GM21360 (cell line): ENCODE measurements around the gene OPRL1.

Experiments used
- ATAC-seq: cut with Tn5 transposase; IDR thresholded peaks from one replicate; pipeline ENCODE4 v1.9.1; 2021; ENCODE audit warnings: mild to moderate bottlenecking, moderate library complexity; ENCODE audit not compliant: unreplicated experiment

OPRL1 gene

DNA sequence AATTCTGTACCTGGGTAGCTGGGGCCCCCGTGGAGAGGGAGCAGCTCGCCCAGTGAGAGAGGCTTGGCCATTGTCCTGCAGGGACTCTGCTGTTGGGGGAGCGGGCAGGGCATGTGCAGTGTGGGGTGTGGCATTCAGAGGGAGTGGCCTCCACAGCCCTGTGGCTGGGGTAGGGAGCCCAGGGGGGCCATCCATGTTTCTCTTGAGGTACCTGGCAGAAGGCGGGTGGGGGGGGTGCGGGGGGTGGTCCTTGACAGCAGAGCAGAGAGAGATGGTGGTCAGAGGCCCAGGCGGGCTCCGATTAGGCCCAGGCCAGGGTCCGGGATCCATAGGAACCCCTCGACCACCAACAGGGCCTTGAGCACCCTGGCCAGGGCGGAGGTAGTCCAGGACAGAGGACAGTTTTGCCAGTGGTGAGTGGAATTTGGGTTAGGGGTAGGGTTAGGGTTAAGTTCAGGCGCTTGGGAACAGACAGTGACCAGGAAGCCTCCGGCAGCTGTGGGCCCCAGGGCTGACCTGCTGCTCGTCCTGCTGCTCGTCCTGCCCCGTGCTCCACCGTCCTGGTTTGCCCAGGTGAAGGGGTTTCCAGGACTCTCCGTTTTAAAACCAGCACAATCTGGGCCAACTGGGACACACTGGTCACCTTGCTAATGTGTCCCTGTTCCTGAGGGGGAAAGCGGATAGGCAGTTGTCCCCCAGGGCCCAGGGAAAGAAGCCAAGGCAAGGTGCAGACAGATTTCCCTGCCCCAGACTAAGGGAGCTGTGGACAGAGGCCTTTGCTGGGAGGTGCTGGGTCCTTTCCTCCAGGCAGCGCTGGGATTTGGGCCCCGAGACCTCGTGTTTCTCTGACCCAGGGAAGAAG lies 59.5 kb downstream of the OPRL1 start:
- ATAC-seq = no peak

DNA sequence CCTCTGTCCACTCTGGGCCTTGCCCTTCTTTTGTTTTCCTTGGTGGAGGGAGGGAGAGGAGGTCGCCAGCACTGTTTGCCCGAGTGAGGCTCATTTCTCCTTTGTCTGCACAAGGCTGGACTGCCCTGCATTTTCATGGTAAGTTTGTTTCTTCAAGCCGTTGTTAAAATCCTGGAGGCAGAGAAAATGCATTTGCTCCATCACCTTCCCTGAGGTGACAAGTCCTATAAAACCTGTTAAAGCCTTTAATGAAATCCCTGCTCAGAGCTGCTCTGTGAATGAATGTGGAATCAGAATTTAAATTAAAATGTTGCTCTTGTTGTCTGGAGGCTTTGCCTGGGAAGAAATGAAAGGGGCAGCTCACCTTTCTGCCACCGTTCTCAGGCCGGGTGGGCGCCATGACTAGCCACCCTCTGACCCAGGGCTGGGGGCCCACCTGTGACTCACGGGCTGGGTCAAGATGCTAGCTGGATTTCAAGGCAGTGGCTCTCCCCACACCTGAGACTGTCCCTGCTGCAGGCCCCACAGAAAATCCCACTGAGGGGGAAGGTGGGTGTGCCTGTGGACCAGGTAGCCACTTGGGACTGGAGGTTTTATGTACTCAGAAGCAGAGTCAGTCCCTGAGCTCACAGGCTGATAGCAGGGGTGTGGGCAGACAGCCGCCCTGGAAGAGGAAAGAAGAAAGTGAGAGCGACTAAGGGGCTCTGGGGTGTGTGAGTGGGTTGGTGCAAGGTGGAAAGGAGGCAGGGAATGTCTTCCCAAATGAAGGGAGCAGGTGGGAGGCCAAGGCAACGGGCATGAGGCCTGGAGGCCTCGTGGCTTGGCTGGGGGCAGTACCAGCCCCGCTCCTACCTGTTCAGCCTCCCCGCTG lies 60.4 kb downstream of the OPRL1 start:
- no peak for ATAC-seq

DNA sequence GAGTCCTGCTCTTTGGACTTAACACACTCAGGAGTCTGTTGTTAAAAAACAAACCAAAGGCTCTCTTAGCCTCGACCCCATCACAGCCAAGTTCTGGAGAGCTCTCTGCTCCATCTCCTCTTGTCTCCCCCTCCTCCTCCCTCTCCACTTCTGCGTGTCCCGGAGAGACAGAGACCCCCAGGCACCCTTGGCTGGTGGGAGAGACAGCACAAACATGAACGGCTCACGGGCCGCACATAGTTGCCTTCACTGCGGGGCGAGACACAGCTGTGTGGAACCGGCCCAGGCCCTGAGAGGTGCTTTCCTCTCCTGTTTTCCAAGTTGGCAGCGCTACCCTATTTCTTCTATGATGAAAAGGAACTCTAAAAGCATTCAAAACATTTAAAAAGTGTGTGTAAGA lies 61.1 kb downstream of the OPRL1 start:
- ATAC-seq = no peak

GRCh38 chr20:64142590-64142989 lies 62.7 kb downstream of the OPRL1 start:
- ATAC-seq = no peak

DNA sequence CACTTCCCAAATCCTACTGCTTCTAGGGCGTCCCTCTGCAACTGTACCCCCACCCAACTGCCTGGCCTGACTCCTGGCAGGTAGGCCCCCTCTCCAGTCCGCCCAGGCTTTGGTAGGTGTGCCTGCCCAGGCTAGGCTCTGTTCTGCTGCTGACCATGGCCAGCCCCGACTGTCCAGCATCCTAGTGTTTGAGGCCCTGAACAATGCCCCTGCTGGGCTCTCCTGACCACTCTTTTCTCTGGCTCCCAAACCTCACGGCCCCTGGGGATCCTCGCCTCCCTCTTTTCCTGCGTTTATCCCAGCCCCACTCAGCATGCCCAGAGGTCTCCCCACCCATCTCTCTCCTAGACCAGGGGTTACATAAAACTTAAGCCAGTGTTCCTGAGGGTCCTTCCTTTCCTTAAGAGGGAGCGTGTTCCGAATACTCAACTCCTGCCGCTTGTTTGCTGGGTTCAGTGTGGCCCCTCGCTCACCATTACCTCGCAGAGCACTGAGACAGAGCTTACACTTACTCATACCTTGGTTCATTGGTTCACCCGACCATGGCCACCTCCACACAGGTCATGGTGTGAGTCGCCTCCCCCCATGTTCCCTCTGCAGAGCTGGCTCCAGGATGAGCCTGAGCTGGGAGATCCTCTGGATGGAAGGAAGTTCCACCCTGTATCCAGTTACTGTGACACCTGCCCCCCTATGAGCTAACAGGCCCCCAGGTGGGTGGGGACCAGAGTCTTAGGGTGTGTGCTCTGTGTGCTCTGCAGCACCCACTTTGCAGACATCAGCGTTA lies 63.3 kb downstream of the OPRL1 start:
- ATAC-seq = no peak

GRCh38 chr20:64144144-64144912 lies 64.4 kb downstream of the OPRL1 start:
- ATAC-seq = no peak

DNA sequence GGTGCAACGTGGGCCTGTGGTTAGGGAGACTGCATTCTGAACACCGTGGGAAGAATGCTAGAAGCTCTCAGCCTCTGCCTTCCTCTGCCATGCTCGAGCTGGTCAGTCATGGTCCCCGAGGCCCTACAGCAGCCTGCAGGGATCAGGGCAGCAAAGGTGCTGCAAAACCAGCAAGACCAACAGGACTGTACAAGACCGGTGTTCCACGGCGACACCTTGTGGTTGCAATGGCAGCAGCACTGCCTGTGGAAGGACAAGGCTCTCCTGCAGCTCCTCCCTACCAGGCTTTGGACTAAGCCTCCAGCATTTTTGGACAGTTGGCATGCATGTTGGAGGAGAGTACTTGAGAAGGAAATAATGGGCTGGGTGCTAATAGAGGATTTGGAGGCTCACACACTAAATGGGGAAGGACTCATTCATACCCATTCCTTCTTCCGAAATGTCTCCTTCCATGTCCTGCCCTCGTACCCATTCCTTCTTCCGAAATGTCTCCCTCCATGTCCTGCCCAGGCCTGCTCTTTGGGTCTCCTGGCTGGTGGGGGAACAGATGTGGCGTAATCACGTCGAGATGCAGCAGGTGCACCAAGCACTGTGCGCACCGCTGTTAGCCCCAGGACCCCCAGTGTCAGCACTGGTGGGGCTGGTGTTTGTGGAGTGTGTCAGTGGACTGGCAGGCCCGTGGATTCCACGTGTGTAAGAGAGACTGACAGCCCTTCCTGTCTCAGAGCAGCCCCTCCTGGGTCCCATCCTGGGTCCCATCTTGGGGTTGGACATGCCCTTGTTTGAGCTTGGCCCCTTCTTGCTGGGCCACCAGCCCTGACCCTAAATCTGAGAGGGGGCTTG lies 65.8 kb downstream of the OPRL1 start:
- no peak for ATAC-seq

DNA sequence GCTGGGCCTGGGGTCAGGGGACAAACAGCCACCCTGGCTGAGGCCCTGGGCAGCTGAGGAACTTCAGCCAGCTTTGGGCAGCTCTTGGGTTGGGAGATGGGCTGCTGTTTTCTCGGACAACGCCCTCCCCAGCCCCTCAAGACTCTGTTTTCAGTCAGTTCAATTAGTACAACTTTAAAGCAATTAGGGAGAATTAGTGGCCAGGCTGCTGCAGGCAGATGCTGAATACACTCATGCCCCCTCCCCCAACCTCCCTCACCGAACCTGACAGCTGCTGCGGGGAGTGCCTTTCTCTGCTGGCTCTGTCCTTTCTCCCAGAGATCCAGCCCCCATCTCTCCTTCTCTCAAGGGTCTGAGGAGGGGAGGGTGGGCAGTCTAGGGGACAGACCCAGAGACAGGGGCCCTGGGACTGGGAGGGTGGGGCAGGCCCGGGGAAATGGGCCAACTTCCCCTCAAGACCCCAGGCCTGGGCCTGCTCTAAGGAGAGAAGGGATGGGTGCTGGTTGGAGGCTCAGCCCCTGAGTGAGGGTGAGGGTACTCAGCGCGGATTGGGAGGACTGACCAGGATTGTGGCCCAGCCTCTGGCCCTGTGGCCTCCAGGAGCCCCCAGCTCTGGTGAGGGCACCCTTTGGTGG lies 66.5 kb downstream of the OPRL1 start:
- ATAC-seq = no peak

- ATAC-seq = no peak
Measured at GRCh38 chr20:64146936-64147477, 67.1 kb downstream of the OPRL1 start.

DNA sequence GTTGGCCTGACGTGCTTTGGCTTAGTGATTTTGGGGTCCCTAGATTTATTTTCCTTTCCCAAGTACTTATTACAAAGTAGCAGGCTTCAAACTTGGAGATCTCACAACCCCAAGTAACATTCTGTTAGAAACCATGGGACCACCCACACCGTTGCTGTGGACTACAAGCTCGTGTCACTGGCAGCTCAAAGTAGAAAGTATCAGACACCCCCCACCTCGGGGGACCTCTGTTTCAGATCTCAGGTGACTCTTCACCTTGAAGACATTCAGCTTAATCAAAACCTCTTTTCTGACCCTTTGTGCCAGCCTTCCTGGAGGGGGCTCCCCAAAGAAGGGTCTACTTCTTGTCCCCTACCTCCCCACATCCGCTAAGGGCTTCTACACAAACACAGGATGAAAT lies 68.7 kb downstream of the OPRL1 start:
- ATAC-seq = no peak

DNA sequence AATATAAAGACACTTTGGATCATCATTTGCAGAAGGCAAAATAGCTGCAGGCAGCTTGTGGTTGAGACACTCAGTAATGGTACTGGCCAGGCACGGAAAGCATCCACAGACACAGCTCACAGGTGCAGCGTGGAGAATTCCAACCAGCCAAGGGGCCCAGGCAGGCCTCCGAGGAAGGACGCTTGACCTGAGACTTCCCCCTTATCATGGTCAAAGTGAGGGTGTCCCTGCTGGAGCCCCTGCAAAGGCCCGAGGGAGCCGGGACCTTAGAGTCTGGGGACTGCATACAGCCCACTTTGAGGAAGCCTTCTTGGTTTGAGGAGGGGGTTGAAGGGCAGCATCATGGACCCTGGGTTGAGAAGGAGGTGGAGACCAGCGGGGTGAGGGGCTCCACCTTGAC lies 69.3 kb downstream of the OPRL1 start:
- ATAC-seq = no peak

GRCh38 chr20:64149809-64150560 lies 70.1 kb downstream of the OPRL1 start:
- ATAC-seq = no peak
